HG02759 (cell line): Measurements from ENCODE around the gene SCFD2.
A peak's percentile ranks its signal among the peaks of the same experiment; 100 is the strongest.

Experiments
- ATAC-seq: cut with Tn5 transposase; IDR thresholded peaks from one replicate; pipeline ENCODE4 v1.9.1; 2021; ENCODE audit warnings: mild to moderate bottlenecking, moderate library complexity; ENCODE audit not compliant: unreplicated experiment

Gene SCFD2

GRCh38 chr4:52868133-52868532, 497.7 kb downstream of the SCFD2 start:
- no peak for ATAC-seq

- ATAC-seq: no peak
Observed at GRCh38 chr4:52867163-52867562, 498.7 kb downstream of the SCFD2 start.

- ATAC-seq: no peak
Observed at GRCh38 chr4:52866734-52867133, 499.1 kb downstream of the SCFD2 start.

- no peak for ATAC-seq
Observed at GRCh38 chr4:52865300-52865699, 500.6 kb downstream of the SCFD2 start.

GRCh38 chr4:52864793-52865192, 501.1 kb downstream of the SCFD2 start:
- ATAC-seq: no peak

- ATAC-seq: no peak
Observed at GRCh38 chr4:52863324-52863723, 502.5 kb downstream of the SCFD2 start.

GRCh38 chr4:52862639-52863161, 503.2 kb downstream of the SCFD2 start:
- no peak for ATAC-seq

- peak; percentile 99 for ATAC-seq
Observed at GRCh38 chr4:52861879-52862616, 503.8 kb downstream of the SCFD2 start, which contains the start of gene RASL11B. TSS of gene RASL11B (plus strand) at chr4:52862317. CDS start at chr4:52862508, 191 bp downstream.

- ATAC-seq: no peak
Observed at GRCh38 chr4:52861171-52861823, 504.6 kb downstream of the SCFD2 start.

- no peak for ATAC-seq
Observed at GRCh38 chr4:52860361-52860760, 505.5 kb downstream of the SCFD2 start.

GRCh38 chr4:52856801-52857200, 509.1 kb downstream of the SCFD2 start:
- ATAC-seq: no peak

GRCh38 chr4:52853351-52853750, 512.5 kb downstream of the SCFD2 start:
- no peak for ATAC-seq

GRCh38 chr4:52852711-52853110, 513.1 kb downstream of the SCFD2 start:
- no peak for ATAC-seq

GRCh38 chr4:52852041-52852440, 513.8 kb downstream of the SCFD2 start:
- ATAC-seq: no peak

- ATAC-seq: no peak
Observed at GRCh38 chr4:52850406-52851124, 515.3 kb downstream of the SCFD2 start.

GRCh38 chr4:52848254-52848653, 517.6 kb downstream of the SCFD2 start:
- ATAC-seq: no peak

GRCh38 chr4:52846502-52846901, 519.4 kb downstream of the SCFD2 start:
- no peak for ATAC-seq

- no peak for ATAC-seq
Observed at GRCh38 chr4:52844596-52844995, 521.3 kb downstream of the SCFD2 start.

- no peak for ATAC-seq
Observed at GRCh38 chr4:52843958-52844357, 521.9 kb downstream of the SCFD2 start.

GRCh38 chr4:52843351-52843750, 522.5 kb downstream of the SCFD2 start:
- no peak for ATAC-seq

GRCh38 chr4:52842792-52843191, 523.1 kb downstream of the SCFD2 start:
- ATAC-seq: no peak
